AG20443 (cell line): ENCODE results near the gene GNAQ.

Source experiments
- DNase-seq: peaks from one replicate; pipeline ENCODE4 v3.0.0; 2012; ENCODE audit warnings: low spot score, mixed read lengths

Gene GNAQ

GRCh38 chr9:77843871-77844155 is 187.8 kb downstream of the GNAQ start:
- DNase-seq, result no peak

GRCh38 chr9:77843076-77843870 is 188.3 kb downstream of the GNAQ start:
- no peak for DNase-seq

GRCh38 chr9:77841739-77842386 is 189.7 kb downstream of the GNAQ start:
- no peak for DNase-seq

- peak; percentile 47 for DNase-seq
Measured at GRCh38 chr9:77839459-77840140, 192.0 kb downstream of the GNAQ start.

GRCh38 chr9:77838986-77839385 is 192.6 kb downstream of the GNAQ start:
- no peak for DNase-seq

GRCh38 chr9:77834898-77835488 is 196.6 kb downstream of the GNAQ start:
- no peak for DNase-seq

- DNase-seq, result no peak
Measured at GRCh38 chr9:77833561-77834429, 197.8 kb downstream of the GNAQ start.

- DNase-seq, result no peak
Measured at GRCh38 chr9:77832639-77833038, 199.0 kb downstream of the GNAQ start.

- no peak for DNase-seq
Measured at GRCh38 chr9:77831781-77832180, 199.8 kb downstream of the GNAQ start.

GRCh38 chr9:77830618-77831285 is 200.9 kb downstream of the GNAQ start:
- DNase-seq, result peak; percentile 30

- no peak for DNase-seq
Measured at GRCh38 chr9:77829420-77829819, 202.2 kb downstream of the GNAQ start.

GRCh38 chr9:77827104-77827784 is 204.4 kb downstream of the GNAQ start:
- no peak for DNase-seq

GRCh38 chr9:77826621-77827020 is 205.0 kb downstream of the GNAQ start:
- no peak for DNase-seq

GRCh38 chr9:77826116-77826515 is 205.5 kb downstream of the GNAQ start:
- no peak for DNase-seq

GRCh38 chr9:77825361-77825760 is 206.2 kb downstream of the GNAQ start:
- no peak for DNase-seq

GRCh38 chr9:77820293-77820954 is 211.2 kb downstream of the GNAQ start:
- DNase-seq, result peak; percentile 68

GRCh38 chr9:77819657-77820056 is 212.0 kb downstream of the GNAQ start:
- DNase-seq, result no peak

GRCh38 chr9:77817590-77818311 is 213.9 kb downstream of the GNAQ start:
- DNase-seq, result no peak

GRCh38 chr9:77816641-77817341 is 214.8 kb downstream of the GNAQ start:
- DNase-seq, result no peak
